ENCODE data around the gene STYK1. TPM values are rescaled to one million over a fixed set of nuclear protein-coding genes. Genes with fewer than 3 reads are reported as not detected.
"Not testable (repeated sequence)": the region's sequence is repeated elsewhere in the genome, so short reads cannot be mapped to it uniquely, and the experiment has no call there.

The STYK1 gene
- total RNA-seq, 2 experiments from 2014 or later: 0.17 to 0.35 TPM

- H3K27ac Mint-ChIP-seq: no peak overlapping the region
- DNase-seq: no peak
- ChIA-PET POLR2A (no interaction called here), CTCF (interaction anchor here (0.6 kb wide), 1 partner anchor 274 kb away, joined by 3 read pairs; no protein-coding TSS in a partner anchor)
- peaks cover 20% of the 10 kb centered on the region for H3K4me1 Mint-ChIP-seq
- H3K27me3 Mint-ChIP-seq: peaks cover 64% of the 10 kb centered on the region
- H3K9me3 Mint-ChIP-seq: no peaks in the 10 kb centered on the region
- no peaks in the 10 kb centered on the region for H3K36me3 Mint-ChIP-seq (ENCODE audit: low read depth)
- H3K4me3 Mint-ChIP-seq: no peak overlapping the region
Observed at GRCh38 chr12:10667581-10667980, 6.3 kb downstream of the STYK1 start.

- Mint-ChIP-seq H3K36me3 (ENCODE audit: low read depth) (no peaks in the 10 kb centered on the region), H3K4me1 (peaks cover 9% of the 10 kb centered on the region), H3K4me3 (no peak overlapping the region), H3K27me3 (peaks cover 62% of the 10 kb centered on the region), H3K27ac (no peak overlapping the region), H3K9me3 (no peaks in the 10 kb centered on the region)
- ChIA-PET POLR2A (no interaction called here), CTCF (interaction anchor here (0.6 kb wide), 1 partner anchor 54 kb away, joined by 3 read pairs; no protein-coding TSS in a partner anchor)
- no peak for DNase-seq
Observed at GRCh38 chr12:10664499-10664898, 9.4 kb downstream of the STYK1 start.

- Mint-ChIP-seq H3K4me1 (peaks cover 7% of the 10 kb centered on the region), H3K36me3 (ENCODE audit: low read depth) (no peaks in the 10 kb centered on the region), H3K4me3 (no peak overlapping the region), H3K27ac (no peak overlapping the region), H3K9me3 (peaks cover under 1% of the 10 kb centered on the region), H3K27me3 (peaks cover 63% of the 10 kb centered on the region)
- ChIA-PET CTCF (interaction anchor here (0.6 kb wide), 1 partner anchor 53 kb away, joined by 3 read pairs; no protein-coding TSS in a partner anchor), POLR2A (no interaction called here)
- no peak for DNase-seq
Observed at GRCh38 chr12:10663869-10664268, 10.0 kb downstream of the STYK1 start.

- Mint-ChIP-seq H3K27ac (no peak overlapping the region), H3K9me3 (peaks cover 7% of the 10 kb centered on the region), H3K4me1 (no peaks in the 10 kb centered on the region), H3K27me3 (peaks cover 57% of the 10 kb centered on the region), H3K36me3 (ENCODE audit: low read depth) (no peaks in the 10 kb centered on the region), H3K4me3 (no peak overlapping the region)
- POLR2A ChIA-PET: no interaction called here
- CTCF ChIA-PET: no interaction called here
- no peak for DNase-seq
Observed at GRCh38 chr12:10661338-10661737, 12.5 kb downstream of the STYK1 start.

GRCh38 chr12:10654003-10654402 lies 19.8 kb downstream of the STYK1 start:
- no peak for DNase-seq
- H3K4me3 Mint-ChIP-seq: no peak overlapping the region
- H3K36me3 Mint-ChIP-seq (ENCODE audit: low read depth): no peaks in the 10 kb centered on the region
- CTCF ChIA-PET: no interaction called here
- H3K4me1 Mint-ChIP-seq: no peaks in the 10 kb centered on the region
- H3K27ac Mint-ChIP-seq: no peak overlapping the region
- peaks cover 21% of the 10 kb centered on the region for H3K27me3 Mint-ChIP-seq
- POLR2A ChIA-PET: no interaction called here
- peaks cover 7% of the 10 kb centered on the region for H3K9me3 Mint-ChIP-seq

GRCh38 chr12:10652192-10652591 lies 21.7 kb downstream of the STYK1 start:
- ChIA-PET POLR2A (no interaction called here), CTCF (no interaction called here)
- Mint-ChIP-seq H3K27me3 (peaks cover 13% of the 10 kb centered on the region), H3K27ac (no peak overlapping the region), H3K4me3 (no peak overlapping the region), H3K9me3 (peaks cover 9% of the 10 kb centered on the region), H3K36me3 (ENCODE audit: low read depth) (no peaks in the 10 kb centered on the region), H3K4me1 (no peaks in the 10 kb centered on the region)
- DNase-seq: no peak

- DNase-seq; H3K27ac Mint-ChIP-seq; H3K4me1 Mint-ChIP-seq; CTCF ChIA-PET; POLR2A ChIA-PET; H3K36me3 Mint-ChIP-seq (ENCODE audit: low read depth); H3K4me3 Mint-ChIP-seq: not testable (repeated sequence)
- peaks cover 17% of the 10 kb centered on the region for H3K27me3 Mint-ChIP-seq
- H3K9me3 Mint-ChIP-seq: peaks cover 30% of the 10 kb centered on the region
Observed at GRCh38 chr12:10646576-10646975, 27.3 kb downstream of the STYK1 start.

GRCh38 chr12:10645910-10646309 lies 27.9 kb downstream of the STYK1 start:
- H3K27me3 Mint-ChIP-seq: peaks cover 17% of the 10 kb centered on the region
- no peak overlapping the region for H3K4me3 Mint-ChIP-seq
- ChIA-PET CTCF (no interaction called here), POLR2A (no interaction called here)
- H3K36me3 Mint-ChIP-seq (ENCODE audit: low read depth): peaks cover 5% of the 10 kb centered on the region
- H3K4me1 Mint-ChIP-seq: no peaks in the 10 kb centered on the region
- DNase-seq: no peak
- H3K9me3 Mint-ChIP-seq: peaks cover 30% of the 10 kb centered on the region
- no peak overlapping the region for H3K27ac Mint-ChIP-seq

- ChIA-PET CTCF (interaction anchor here (1.4 kb wide), 1 partner anchor 16 kb away, joined by 4 read pairs; no protein-coding TSS in a partner anchor), POLR2A (no interaction called here)
- Mint-ChIP-seq H3K27me3 (peaks cover 17% of the 10 kb centered on the region), H3K4me1 (no peaks in the 10 kb centered on the region), H3K9me3 (peaks cover 24% of the 10 kb centered on the region), H3K36me3 (ENCODE audit: low read depth) (peaks cover 5% of the 10 kb centered on the region), H3K4me3 (no peak overlapping the region), H3K27ac (no peak overlapping the region)
- DNase-seq: no peak
Observed at GRCh38 chr12:10641735-10642500, 31.9 kb downstream of the STYK1 start.

GRCh38 chr12:10638728-10639127 lies 35.1 kb downstream of the STYK1 start:
- no peaks in the 10 kb centered on the region for H3K36me3 Mint-ChIP-seq (ENCODE audit: low read depth)
- CTCF ChIA-PET: no interaction called here

GRCh38 chr12:10636611-10637010 lies 37.2 kb downstream of the STYK1 start:
- Mint-ChIP-seq H3K27ac (no peak overlapping the region), H3K36me3 (ENCODE audit: low read depth) (no peaks in the 10 kb centered on the region), H3K27me3 (peaks cover 15% of the 10 kb centered on the region), H3K9me3 (no peaks in the 10 kb centered on the region), H3K4me3 (no peak overlapping the region), H3K4me1 (no peaks in the 10 kb centered on the region)
- POLR2A ChIA-PET: no interaction called here
- DNase-seq: no peak
- CTCF ChIA-PET: no interaction called here

More at GRCh38 chr12:10638728-10639127, 35.1 kb downstream of the STYK1 start:
- DNase-seq: no peak
- no peaks in the 10 kb centered on the region for H3K9me3 Mint-ChIP-seq
- no peak overlapping the region for H3K4me3 Mint-ChIP-seq
- no peaks in the 10 kb centered on the region for H3K4me1 Mint-ChIP-seq
- H3K27me3 Mint-ChIP-seq: peaks cover 21% of the 10 kb centered on the region
- no peak overlapping the region for H3K27ac Mint-ChIP-seq
- POLR2A ChIA-PET: interaction anchor here (0.7 kb wide), 1 partner anchor 13 kb away, joined by 4 read pairs; no protein-coding TSS in a partner anchor

GRCh38 chr12:10636124-10636523 lies 37.7 kb downstream of the STYK1 start:
- Mint-ChIP-seq H3K27ac (no peak overlapping the region), H3K4me1 (no peaks in the 10 kb centered on the region), H3K27me3 (peaks cover 15% of the 10 kb centered on the region), H3K4me3 (no peak overlapping the region), H3K36me3 (ENCODE audit: low read depth) (no peaks in the 10 kb centered on the region), H3K9me3 (no peaks in the 10 kb centered on the region)
- ChIA-PET CTCF (no interaction called here), POLR2A (no interaction called here)
- no peak for DNase-seq

GRCh38 chr12:10635306-10635705 lies 38.5 kb downstream of the STYK1 start:
- no peak overlapping the region for H3K4me3 Mint-ChIP-seq
- H3K4me1 Mint-ChIP-seq: no peaks in the 10 kb centered on the region
- CTCF ChIA-PET: no interaction called here
- H3K9me3 Mint-ChIP-seq: no peaks in the 10 kb centered on the region
- POLR2A ChIA-PET: no interaction called here
- no peak for DNase-seq
- H3K27me3 Mint-ChIP-seq: peaks cover 15% of the 10 kb centered on the region
- no peaks in the 10 kb centered on the region for H3K36me3 Mint-ChIP-seq (ENCODE audit: low read depth)
- no peak overlapping the region for H3K27ac Mint-ChIP-seq

- ChIA-PET POLR2A (no interaction called here), CTCF (no interaction called here)
- DNase-seq: no peak
- H3K4me3 Mint-ChIP-seq: no peak overlapping the region
- H3K27me3 Mint-ChIP-seq: peaks cover 18% of the 10 kb centered on the region
- H3K27ac Mint-ChIP-seq: no peak overlapping the region
- H3K4me1 Mint-ChIP-seq: no peaks in the 10 kb centered on the region
- no peaks in the 10 kb centered on the region for H3K9me3 Mint-ChIP-seq
- H3K36me3 Mint-ChIP-seq (ENCODE audit: low read depth): no peaks in the 10 kb centered on the region
Observed at GRCh38 chr12:10634427-10634826, 39.4 kb downstream of the STYK1 start.
